Posterior vena cava (tissue), 2 donors: ENCODE data around the gene CSNK1G2. TPM values are rescaled to one million over a fixed set of nuclear protein-coding genes. Genes with fewer than 3 reads are reported as not detected.
A peak's percentile ranks its signal among the peaks of the same experiment; 100 is the strongest.

Experiments used
- DNase-seq: peaks from one replicate; pipeline ENCODE4 v3.0.0-alpha.2; 2020; ENCODE audit warnings: low spot score
- intact Hi-C, 2 donors: fragments of 100-400 bp; cut with DNase I; formaldehyde crosslinking; loops; one replicate each; pipeline versions ENCODE4 v1.14.1 to v1.14.2; 2022 to 2023
- long read RNA-seq, 2 donors: library from polyadenylated mRNA; unstranded; transcript quantifications; one replicate each; pipeline ENCODE4 v2.0.0, GENCODE V29; 2020 to 2021
- total RNA-seq, 2 donors: library from RNA; stranded (reverse); fragmentation: NEBNext Ultra II Directional; extraction: Animal tissue kit (Norgen Biotek cat#: 25700); gene quantifications; one replicate each; pipeline ENCODE4 v1.2.1, GENCODE V29; 2021
- donor health status: DM: yes; HTN: yes; CAD: no.
- donor health status: DM: yes; HTN: yes; CAD: no.

Gene CSNK1G2
- 10 to 100 TPM; 30.2 to 36.9 TPM for total RNA-seq
- long read RNA-seq, donor 1, transcript CSNK1G2-201 (12 exons, 2,918 nt): major isoform, 9 of 14 reads
- long read RNA-seq, donor 1, partial matches to known transcripts: 4 of 14 reads
- long read RNA-seq, donor 1, other reads (novel, unspliced or antisense): 1 of 14 reads
- long read RNA-seq, donor 2, partial matches to known transcripts: 14 of 19 reads
- long read RNA-seq, donor 2, other reads (novel, unspliced or antisense): 5 of 19 reads

DNA sequence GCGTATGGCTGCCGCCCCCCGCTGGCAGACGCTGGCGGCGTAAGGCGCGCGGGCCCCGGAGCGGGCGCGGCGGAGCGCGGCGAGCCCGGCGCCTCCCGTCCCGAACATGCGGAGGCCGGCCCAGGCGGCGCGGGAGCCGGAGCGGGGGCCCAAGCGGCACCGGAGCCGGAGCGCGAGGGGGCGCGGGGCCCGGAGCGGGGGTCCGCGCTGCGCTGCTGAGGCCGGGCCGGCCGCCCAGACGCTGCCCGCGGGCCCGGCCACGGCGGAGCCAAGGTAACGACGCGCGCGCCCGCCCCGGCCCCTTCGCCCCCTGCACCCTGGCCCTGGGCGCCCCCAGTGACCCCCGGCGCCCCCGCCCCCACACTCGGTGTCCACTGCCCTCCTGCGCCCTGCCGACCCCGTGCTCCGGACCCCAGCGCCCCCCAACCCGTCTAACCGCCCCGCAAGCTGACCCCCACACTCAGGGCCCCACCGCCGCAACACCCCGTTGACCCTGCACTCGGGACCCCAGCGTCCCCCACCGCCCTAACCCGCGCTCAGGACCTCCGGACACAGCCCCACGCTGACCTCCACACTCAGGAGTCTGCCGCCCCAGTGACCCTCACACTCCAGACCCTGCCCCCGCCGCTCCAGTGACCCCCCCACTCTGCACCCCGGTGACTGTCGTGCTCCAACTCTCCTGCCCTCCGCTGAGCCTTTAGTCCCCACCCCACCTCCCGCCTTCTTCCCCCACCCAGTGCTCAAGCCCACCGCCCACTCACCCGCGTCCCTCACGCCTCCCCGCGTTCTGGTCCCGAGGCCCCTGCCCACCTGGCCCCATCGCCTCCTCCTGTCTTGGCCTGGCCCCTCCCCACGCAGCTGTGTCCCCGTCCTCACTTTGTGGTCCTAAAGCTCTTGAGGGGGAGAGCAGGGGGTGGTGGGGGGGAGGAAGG, at the start of gene CSNK1G2:
Gene CSNK1G2, plus strand, starts transcription at position 27 of the 932 bp plus-strand sequence. CDS start 28,601 bp downstream, outside the sequence.
- intact Hi-C loops: no loop called here

DNA sequence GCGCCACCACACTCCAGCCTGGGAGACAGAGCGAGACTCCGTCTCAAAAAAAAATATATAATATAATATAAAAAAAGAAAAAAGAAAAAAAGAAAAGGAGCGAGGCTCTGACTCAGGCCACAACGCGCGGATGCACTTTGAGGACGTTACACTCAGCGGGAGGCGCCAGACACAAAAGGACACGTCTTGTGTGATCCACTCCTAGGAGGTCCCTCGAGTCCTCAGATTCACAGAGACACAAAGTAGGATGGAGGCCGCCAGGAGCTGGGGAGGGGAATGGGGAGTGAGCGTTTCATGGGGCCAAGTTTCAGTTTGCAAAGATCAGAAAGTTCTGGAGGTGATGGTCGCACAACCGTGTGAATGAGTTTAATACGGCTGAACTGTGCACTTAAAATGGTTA, 47.2 kb upstream of the CSNK1G2 start:
- intact Hi-C loops: no loop called here
- no peak for DNase-seq

More for the DNA sequence above, at the start of gene CSNK1G2:
- no peak for DNase-seq

DNA sequence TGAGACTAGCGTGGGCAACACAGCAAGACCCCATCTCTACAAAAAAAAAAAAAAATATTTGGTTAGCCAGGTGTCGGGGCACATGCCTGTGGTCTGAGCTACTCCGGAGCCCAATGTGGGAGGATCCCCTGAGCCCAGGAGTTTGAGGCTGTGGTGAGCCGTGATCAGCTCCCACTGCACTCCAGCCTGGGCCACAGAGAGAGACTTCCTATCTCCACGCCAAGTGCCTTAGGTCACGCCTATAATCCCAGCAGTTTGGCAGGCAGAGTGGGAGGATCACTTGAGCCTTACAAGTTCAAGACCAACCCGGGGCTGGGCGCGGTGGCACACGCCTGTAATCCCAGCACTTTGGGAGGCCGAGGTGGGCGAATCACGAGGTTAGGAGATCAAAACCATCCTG, 44.5 kb upstream of the CSNK1G2 start:
- no peak for DNase-seq
- intact Hi-C loops: no loop called here

DNA sequence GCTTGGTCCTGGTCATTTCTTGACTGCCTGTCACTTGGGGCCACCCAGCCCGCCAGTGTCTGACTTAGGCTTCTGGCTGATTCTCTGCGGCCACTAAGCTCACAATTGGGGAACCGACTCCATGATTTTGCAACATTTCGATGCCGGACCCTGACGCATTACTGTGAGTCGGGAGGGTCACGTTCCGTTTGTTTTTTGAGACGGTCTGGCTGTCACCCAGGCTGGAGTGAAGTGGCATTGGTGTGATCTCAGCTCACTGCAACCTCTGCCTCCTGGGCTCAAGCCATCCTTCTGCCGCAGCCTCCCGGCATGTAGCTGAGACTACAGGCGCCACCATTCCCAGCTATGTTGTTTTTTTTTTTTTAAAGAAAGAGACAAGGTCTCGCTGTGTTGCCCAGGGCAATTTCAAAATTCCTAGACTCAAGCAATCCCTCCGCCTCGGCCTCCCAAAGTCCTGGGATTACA, 39.0 kb upstream of the CSNK1G2 start:
- DNase-seq: no peak
- intact Hi-C loops: no loop called here

DNA sequence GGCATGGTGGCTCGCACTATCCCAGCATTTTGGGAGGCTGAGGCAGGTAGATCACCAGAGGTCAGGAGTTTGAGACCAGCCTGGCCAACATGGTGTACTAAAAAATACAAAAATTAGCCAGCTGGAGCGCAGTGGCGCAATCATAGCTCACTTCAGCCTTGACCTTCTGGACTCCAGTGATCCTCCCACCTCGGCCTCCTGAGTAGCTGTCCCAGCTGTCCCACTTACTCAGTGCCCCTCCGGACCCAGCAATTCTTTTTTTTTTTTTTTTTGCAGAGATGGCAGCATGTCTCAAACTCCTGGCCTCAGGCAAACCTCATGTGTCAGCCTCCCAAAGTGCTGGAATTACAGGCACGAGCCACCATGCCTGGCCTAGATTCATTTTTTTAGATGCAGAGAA, 38.0 kb upstream of the CSNK1G2 start:
- no peak for DNase-seq
- intact Hi-C loops: no loop called here

DNA sequence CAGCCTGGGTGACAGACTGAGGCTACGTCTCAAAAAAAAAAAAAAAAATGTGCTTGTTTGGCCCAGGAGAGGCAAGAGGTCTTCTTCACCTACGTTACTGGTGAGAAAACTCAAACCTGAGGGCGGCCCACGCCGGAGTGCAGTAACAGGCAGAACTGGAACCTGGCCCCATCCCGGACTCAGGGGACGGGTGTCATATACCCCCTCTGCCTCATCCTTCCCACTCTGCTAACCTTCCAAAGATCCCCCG, 36.2 kb upstream of the CSNK1G2 start:
- no peak for DNase-seq
- intact Hi-C loops: no loop called here

- DNase-seq: peak; percentile 100
- intact Hi-C loops: no loop called here
Observed at GRCh38 chr19:1905110-1905862, 35.7 kb upstream of the CSNK1G2 start, which contains the start of the genes ADAT3 and SCAMP4. Gene ADAT3 (plus strand): TSS chr19:1905399. CDS start chr19:1912048, 6,649 bp downstream. Gene SCAMP4 (plus strand): TSS chr19:1905399. CDS start chr19:1915020, 9,621 bp downstream.

DNA sequence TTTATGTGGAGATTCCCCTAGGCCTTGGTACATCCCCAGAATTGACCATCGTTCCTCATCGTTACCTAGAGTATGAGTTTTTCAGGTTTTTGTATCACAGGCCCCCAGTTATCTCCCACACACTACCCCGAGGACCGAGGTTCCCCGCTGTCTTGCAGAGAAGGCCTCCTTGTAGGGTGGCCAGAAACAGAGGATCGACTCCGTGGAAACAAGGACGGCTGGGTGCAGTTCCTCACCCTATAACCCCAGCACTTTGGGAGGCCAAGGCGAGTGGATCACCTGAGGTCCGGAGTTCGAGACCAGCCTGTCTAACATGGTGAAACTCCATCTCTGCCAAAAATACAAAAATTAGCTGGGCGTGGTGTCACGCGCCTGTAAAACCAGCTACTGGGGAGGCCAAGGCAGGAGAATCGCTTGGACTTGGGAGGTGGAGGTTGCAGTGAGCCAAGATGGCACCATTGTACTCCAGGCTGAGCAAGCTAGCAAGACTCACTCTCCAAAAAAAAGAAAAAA, 35.1 kb upstream of the CSNK1G2 start:
- intact Hi-C loops: no loop called here
- no peak for DNase-seq

GRCh38 chr19:1906985-1907562, 33.9 kb upstream of the CSNK1G2 start:
- intact Hi-C loops: no loop called here
- DNase-seq: no peak

- intact Hi-C loops: no loop called here
- DNase-seq: no peak
Observed at GRCh38 chr19:1907563-1908363, 33.2 kb upstream of the CSNK1G2 start.

GRCh38 chr19:1908364-1908678, 32.7 kb upstream of the CSNK1G2 start:
- intact Hi-C loops: no loop called here
- DNase-seq: no peak

- intact Hi-C loops: no loop called here
- no peak for DNase-seq
Observed at GRCh38 chr19:1909761-1910080, 31.3 kb upstream of the CSNK1G2 start.

- intact Hi-C loops: no loop called here
- no peak for DNase-seq
Observed at GRCh38 chr19:1910177-1910576, 30.8 kb upstream of the CSNK1G2 start.

DNA sequence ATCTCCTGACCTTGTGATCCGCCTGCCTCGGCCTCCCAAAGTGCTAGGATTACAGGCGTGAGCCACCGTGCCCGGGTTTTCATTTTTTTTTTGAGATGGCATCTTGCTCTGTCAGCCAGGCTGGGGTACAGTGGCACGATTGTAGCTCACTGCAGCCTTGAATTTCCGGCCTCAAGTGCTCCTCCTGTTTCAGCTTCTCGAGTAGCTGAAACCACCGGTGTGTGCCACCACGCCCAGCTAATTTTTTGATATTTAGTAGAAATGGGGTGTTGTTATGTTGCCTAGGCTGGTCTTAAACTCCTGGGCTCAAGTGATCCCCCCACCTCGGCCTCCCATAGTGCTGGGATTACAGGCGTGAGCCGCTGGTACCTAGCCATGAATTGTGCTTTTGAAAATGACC, 29.9 kb upstream of the CSNK1G2 start:
- intact Hi-C loops: no loop called here
- no peak for DNase-seq

DNA sequence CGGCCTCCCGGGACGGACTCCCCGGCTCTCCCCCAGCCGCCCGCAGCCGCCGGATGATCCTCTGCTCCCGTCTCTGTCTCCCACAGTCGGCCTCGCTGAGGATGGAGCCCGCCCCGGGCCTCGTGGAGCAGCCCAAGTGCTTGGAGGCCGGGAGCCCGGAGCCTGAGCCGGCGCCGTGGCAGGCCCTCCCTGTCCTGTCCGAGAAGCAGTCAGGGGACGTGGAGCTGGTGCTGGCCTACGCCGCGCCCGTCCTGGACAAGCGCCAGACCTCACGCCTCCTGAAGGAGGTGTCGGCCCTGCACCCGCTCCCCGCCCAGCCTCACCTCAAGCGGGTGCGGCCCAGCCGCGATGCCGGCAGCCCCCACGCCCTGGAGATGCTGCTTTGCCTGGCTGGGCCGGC, 29.0 kb upstream of the CSNK1G2 start:
- intact Hi-C loops: no loop called here
- DNase-seq: no peak

- DNase-seq: no peak
- intact Hi-C loops: no loop called here
Observed at GRCh38 chr19:1912760-1913505, 28.0 kb upstream of the CSNK1G2 start.

DNA sequence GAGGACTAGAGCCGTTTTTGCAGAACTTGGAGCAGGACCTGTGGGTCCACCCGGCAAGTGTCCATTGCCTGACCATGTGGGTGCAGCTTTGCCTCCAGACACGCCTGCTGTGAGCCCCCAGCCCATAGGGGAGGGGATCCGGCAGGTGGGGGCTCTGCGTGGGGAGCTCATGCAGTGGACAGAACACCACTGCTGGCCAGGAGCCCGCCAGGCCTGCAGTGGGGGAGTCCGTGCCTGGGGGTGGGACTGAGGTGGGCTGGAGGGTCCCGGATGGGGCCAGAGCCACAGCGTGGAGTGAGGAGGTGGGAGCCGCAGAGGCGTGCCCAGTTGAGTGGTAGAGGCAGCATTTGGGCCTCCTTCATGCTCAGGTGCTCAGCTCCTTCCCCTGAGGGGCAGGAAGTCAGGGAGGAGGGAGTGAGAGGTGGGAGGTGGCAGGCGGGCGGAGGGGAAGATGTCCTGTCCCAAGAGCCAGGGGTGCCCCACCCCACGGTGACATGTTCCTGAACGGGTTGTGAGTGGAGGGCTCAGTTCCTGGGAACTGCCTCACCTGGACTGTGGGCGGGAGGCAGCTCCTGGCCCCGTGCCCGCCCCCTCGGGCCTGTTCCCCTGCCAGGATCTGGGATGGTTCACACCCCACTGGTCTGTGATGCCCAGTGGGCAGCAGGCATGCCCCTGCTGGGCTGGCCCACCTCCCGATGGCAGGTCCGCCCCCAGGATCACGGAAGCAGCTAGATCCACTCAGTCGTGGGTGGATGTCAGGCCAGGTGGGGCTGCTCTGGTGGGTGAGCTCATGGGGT, 27.0 kb upstream of the CSNK1G2 start:
- no peak for DNase-seq
- intact Hi-C loops: no loop called here
